NCI-H1105 treated with DMSO at 0.1 percent for 48 hours (cell line): ENCODE results near the gene MANSC4.
"Not testable (repeated sequence)": the region's sequence is repeated elsewhere in the genome, so short reads cannot be mapped to it uniquely, and the experiment has no call there.

Source experiments
- DNase-seq: peaks from one replicate; lab custom pipeline; 2025; lab: John Stamatoyannopoulos, UW

The MANSC4 gene

DNA sequence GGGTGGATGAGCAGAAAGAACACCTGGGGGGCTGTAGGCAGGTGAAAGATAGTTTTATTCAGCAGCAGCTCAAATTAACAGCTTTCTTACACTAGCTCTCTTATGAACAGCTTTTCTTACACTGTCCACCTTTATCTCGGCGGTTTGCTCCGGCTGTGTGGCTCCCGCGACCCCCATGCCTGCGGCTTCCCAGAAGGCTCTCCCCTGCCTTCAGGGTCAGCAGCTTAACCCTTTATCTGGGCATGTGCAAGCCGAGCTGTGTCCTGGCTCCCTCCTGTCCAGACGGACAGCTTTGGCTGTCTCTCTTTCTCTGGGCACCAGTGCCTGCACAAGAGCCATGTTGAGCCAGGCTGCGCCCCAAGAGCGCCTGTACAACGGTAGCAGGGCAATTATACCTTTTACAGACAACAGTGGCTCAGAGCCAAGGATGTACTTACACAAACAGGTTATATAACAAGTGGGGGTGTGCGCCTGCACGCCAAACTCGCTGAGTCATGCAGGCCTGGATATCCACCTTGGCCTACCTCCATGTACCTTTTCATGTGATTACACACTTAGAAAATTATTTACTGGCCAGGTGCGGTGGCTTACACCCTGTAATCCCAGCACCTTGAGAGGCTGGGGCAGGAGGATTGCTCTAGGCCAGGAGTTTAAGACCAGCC is 28.5 kb downstream of the MANSC4 start:
- peak; percentile 54 for DNase-seq

DNA sequence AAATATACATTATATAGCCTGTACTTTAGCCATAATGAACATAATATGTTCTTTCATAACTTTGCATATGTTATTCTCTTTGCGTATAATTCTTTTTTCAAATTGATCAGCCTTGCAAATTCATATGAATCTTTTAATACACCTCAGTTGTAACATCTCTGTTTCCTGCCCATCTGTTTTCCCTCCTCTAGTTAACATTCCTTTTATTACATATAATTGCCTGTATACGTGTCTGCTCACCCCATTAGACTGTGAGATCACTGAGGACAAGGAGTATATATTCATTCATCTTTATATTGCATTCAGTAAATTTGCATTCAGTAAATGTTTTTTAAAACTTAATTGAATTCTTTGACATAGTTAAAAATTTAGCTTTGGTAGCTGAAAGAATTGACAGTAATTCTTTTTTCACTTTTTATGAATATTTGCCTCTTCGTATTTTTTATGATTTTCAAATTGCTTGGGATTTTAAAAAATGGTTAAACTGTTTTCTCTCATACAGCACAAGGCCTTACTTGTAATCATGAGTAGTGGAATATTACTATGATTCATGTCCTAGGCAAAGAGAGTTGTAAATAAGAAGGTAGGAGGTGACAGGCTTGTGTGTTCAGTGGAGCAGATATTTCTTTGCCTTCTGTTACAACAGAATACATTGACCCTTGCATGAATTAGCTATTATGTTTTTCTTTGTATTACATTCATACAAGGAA is 32.8 kb downstream of the MANSC4 start:
- DNase-seq, result no peak

DNA sequence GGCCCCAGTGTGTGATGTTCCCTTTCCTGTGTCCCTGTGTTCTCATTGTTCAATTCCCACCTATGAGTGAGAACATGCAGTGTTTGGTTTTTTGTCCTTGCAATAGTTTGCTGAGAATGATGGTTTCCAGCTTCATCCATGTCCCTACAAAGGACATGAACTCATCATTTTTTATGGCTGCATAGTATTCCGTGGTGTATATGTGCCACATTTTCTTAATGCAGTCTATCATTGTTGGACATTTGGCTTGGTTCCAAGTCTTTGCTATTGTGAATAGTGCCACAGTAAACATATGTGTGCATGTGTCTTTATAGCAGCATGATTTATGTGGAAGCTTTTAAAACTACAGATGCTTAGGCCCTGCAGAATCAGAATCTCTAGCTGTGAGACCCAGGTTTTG is 34.3 kb downstream of the MANSC4 start:
- DNase-seq, result not testable (repeated sequence)

DNA sequence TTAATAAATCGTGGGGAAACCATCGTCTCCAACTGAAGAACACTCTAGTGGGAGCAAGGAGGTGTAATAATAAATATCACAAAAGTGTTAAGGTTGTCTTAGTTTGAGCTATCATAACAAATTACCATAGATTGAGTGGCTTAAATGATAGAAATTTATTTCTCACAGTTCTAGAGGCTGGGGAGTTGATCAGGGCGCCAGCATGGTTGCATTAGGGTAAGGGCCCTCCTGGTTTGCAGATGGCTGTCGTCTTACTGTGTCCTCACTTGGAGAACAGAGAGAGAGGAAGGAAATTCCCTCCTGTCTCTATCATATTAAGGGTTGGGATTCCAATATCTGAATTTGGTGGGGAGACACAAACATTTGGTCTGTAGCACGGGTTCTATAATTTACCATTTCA is 36.4 kb downstream of the MANSC4 start:
- no peak for DNase-seq

DNA sequence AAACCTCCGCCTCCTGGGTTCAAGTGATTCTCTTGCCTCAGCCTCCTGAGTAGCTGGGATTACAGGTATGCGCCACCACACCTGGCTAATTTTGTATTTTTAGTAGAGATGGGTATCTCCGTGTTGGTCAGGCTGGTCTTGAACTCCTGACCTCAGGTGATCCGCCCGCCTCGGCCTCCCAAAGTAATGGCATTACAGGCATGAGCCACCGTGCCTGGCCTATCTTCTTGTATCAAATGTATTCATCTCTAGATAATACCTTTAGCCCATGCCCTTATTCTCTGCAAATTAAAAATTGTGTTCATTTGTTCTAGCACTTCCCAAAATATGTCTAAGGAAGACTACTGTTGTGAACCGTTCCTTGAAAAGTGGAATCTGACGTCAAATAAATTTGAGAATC is 45.7 kb downstream of the MANSC4 start:
- DNase-seq, result not testable (repeated sequence)

DNA sequence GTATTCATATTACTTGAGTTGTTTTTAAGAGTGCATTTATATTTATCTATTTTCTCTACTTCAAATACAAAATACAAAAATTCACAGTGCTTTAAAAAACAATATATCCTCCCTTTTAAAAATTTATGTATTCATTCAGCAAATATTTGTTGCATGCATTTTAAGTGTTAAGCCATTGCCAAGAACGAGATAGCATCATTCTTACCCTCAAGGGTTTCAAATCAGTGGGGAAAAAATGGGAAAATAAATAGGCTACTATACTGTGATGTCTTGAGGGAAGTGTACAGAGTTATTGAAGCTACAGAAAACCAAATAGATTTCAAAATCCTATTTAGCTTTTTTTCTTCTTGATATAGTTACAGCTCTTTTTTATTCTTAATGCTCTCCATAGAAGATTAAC is 46.2 kb downstream of the MANSC4 start:
- DNase-seq, result no peak

DNA sequence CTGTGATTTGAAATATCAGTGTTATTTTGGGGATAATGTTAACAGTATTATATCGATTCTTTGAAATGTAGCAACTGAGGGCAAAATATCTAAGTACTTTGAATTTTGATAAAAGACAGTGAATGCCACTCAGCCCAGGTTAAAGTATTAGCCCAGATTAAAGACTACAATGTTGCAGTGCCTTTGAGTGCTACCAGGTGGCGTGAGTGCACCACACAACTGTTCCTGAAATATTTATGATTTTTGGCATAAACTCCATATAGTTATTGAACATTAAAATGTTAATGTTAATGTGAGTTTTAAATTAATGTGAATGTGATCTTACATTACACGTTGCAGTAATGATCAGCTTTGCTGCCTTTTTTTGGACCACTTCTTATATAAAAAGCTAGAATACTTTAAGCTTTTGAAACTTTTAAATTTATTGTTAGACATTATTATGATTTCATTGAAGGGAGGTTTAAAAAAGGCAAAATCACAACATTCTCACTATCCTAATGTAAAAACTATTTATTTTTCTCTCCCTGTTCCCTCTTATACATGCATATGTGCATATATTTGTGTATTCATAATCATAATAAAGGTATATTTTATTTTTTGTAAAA is 46.9 kb downstream of the MANSC4 start:
- peak; percentile 40 for DNase-seq

DNA sequence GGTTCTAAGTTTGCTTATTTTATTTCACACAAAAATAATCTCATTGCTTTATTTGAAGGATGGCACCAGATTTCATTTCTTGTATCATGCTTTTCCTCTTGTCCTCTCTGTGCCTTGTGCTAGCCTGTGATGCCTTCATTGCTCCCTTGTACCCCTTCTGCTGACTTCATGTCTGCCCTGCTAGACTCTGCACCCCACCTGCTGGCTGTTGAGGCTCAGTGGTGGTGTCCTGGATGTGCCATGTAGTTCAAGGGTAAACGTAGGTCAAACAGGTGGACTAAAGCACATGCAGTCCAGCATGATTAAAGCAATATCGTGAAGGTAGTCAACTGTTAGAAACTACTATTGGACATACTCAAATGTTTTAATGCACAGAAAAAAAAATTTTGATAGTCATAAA is 47.8 kb downstream of the MANSC4 start:
- no peak for DNase-seq

DNA sequence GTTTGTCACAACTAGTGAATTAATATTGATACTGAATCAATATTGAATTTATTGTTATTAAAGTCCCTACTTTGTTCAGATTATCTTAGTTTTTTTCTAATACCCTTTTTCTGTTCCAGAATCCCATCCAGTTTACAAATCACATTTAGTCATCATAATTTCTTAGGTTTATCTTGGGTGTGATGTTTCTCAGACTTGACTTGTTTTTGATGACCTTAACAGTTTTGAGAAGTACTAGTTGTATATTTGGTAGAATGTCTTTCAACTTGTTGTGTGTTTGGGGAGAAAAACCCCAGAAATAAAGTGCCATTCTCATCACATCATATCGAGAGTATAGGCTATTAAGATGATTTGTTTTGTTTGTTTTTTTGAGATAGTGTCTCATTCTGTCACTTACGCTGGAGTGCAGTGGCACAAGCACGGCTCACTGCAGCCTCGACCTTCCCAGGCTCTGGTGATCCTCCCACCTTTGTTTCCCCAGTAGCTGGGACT is 49.9 kb downstream of the MANSC4 start:
- DNase-seq, result no peak

DNA sequence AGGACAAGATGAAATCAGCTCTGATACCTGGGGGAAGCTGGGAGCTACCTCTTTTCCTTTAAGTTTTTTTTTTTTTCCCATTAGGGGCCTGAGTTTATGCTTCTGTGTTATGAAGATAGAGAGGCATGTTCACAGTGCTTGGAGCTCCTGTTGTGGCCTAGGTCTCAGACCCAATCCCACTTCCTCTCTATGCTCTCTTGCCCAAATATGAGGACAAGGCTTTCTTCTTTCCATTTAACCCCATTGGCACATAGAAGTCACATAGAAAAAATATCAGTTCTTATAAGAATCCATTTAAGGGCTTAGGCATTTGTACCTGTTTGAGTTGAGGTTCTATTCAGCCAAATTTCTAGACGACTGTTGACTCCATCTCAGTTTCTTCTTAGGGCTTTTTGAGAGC is 56.8 kb downstream of the MANSC4 start:
- DNase-seq, result no peak
